Rectal smooth muscle tissue (tissue), 1 donor: ENCODE results near the gene REN.

Source experiments
- H3K27ac ChIP-seq: one replicate; pipeline ENCODE4 v1.7.0; 2013; ENCODE audit warnings: low read depth, low read length, inconsistent platforms
- H3K27me3 ChIP-seq: one replicate; pipeline ENCODE4 v1.7.0; 2013; ENCODE audit warnings: low read length; ENCODE audit not compliant: control insufficient read depth, insufficient read depth
- H3K36me3 ChIP-seq: one replicate; pipeline ENCODE4 v1.7.0; 2013; ENCODE audit warnings: low read length; ENCODE audit not compliant: control insufficient read depth, insufficient read depth
- H3K4me1 ChIP-seq: one replicate; pipeline ENCODE4 v1.7.0; 2013; ENCODE audit warnings: low read length; ENCODE audit not compliant: control insufficient read depth, insufficient read depth
- H3K4me3 ChIP-seq: one replicate; pipeline ENCODE4 v1.7.0; 2013; ENCODE audit warnings: low read length
- H3K9ac ChIP-seq: one replicate; pipeline ENCODE4 v1.7.0; 2013; ENCODE audit warnings: low read length

REN gene

DNA sequence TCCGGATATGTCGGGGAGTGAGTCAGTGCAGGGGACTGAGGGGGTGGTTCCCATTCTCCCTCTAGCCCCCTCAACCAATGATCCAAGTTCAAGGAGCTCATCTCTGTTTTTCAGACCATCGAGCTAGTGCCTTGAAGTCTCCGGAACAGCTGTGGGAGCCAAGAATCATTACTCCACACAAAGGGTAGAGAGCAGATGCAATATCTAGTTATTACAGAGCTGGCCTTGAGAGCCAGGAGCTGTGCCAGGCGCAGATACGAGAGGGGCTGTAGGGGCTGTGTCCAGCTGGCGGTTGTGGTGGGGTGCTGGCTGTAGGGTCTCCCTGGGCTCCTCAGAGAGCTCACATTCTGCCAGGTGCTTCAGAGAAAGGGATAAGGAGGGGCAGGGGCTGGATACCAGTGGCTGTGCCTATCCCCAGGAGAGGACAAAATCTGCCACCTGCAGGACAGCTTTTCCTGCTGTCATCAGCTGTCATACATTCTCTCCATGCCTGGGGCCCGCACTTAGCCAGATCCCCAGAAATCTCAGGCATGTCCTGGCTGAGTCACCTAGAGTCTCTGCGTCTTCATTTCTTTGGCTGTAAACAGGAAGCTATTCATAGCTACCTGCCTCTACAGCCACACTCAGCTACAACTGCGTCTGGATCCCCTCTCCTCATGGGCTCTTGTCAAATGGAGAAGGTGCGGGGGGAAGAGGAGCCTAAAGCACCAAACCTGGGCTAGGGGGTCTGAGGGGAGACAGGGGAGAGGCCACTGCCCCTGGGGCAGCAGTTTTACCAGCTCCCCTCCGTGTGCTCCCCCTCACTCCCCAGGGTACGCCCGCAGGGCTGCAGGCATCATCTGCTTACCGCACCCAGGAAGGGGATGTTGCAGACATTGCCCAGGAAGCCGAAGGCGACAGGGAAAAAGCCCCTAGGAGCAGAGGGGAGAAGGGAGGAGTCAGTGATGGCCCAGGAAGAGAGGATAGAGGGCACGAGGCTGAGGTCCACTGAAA lies 32.5 kb upstream of the REN start:
- H3K27me3 ChIP-seq = peaks cover 5% of the 10 kb centered on the region
- no peaks in the 10 kb centered on the region for H3K4me1 ChIP-seq
- H3K4me3 ChIP-seq = no peak overlapping the region
- no peaks in the 10 kb centered on the region for H3K36me3 ChIP-seq
- no peak overlapping the region for H3K27ac ChIP-seq
- no peak overlapping the region for H3K9ac ChIP-seq

DNA sequence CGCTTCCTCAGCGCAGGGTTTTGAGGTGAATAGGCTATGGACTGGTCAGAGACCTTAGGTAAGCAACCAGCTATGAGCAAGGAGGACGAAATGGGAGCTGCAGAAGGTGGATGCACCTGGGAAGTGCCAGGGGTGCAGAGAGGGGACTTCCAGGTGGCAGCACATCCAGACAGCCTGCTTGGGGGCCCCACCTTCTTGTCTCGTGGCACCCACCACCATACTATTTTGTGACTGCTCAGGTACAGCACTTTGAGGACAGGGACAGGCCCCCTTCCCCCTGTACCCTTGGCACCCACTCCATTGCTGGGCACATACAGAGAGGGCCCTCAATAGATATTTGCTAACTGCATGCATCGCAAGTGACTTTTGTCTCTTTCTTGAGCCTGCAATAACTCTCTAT lies 30.9 kb upstream of the REN start:
- H3K4me1 ChIP-seq = no peaks in the 10 kb centered on the region
- H3K9ac ChIP-seq = no peak overlapping the region
- no peak overlapping the region for H3K27ac ChIP-seq
- H3K36me3 ChIP-seq = no peaks in the 10 kb centered on the region
- H3K4me3 ChIP-seq = no peak overlapping the region
- H3K27me3 ChIP-seq = peaks cover 5% of the 10 kb centered on the region

DNA sequence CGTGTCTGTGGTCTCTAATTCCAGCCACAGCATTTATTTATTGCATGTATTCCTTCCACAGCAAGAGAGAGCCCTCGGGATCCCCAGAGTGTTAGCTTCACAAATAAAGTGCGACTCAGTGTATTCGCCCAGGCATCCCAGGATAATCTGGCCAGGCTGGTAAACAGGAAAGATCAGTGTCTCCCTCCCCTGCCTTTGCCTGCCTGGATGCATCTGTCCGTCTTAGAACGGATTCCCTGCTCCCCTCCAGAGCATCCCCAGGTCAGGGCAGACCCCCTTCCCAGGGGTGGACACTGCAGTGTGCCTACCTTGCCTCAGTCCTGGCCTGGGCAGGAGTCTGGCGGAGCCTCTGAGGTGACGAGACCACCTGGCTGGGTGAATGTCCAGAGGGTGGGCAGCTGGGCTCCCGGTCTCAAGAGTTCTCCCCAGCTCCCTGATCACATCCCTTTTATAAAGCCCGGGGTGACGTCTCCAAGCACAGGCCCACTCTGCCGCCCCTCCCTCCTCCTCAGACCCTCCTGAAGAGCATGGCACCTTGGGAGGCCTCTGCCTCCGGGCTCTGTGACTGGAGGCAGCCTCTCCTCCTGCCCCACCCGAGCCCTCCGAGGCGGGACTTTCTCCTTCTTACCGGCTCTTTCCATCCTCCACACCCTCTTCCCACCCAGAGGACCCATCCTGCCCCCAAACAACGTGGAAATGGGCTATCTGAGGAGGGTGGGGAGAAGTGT lies 30.1 kb upstream of the REN start, which contains the start of gene KISS1:
KISS1 (minus strand) TSS at position 424 of the 728 bp plus-strand sequence. CDS start 3,615 bp downstream, outside the sequence.
- Histone ChIP-seq H3K36me3 (no peaks in the 10 kb centered on the region), H3K4me3 (no peak within 1 kb of the TSS), H3K27ac (no peak within 1 kb of the TSS), H3K9ac (no peak within 1 kb of the TSS), H3K4me1 (no peaks in the 10 kb centered on the region), H3K27me3 (peaks cover 5% of the 10 kb centered on the region)

DNA sequence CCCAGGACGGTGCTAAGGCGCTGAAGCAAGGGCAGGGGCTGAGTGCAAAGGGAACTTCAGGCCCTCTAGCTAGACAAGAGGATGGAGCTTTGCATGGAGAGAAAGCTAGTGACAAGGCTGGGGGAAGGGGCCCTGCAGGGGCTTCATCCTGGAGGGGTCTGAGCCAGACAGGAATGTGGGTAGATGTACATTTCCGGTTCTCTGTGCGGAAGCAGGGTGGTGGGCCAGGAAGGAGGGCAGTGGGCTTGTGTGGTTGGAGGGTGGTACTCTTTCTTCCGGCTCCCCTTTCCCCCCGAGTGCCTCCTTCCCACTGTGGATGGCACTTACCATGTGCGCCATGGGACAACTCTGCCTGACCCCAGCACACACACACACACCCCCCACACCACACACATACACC lies 28.6 kb upstream of the REN start:
- no peak overlapping the region for H3K4me3 ChIP-seq
- no peak overlapping the region for H3K9ac ChIP-seq
- H3K27me3 ChIP-seq = peaks cover 5% of the 10 kb centered on the region
- no peaks in the 10 kb centered on the region for H3K4me1 ChIP-seq
- no peaks in the 10 kb centered on the region for H3K36me3 ChIP-seq
- H3K27ac ChIP-seq = no peak overlapping the region

DNA sequence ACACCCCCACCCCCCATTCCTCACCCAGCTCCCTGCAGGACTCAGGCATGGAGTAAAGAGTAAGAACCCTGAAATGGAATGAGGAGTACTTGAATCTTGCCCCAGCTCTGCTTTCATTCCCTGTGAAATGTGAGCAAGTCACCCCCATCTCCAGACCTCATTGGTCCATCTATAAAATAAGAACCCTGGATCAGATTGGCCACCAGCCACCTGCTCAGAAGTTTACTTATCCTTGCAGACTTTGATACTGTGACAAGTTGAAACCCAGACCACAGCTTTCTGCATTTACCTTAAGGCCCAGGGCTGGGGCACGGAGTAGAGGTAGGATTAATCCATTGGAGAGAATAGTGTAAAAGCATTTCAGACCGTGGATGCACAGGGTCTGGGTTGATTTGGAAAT lies 27.9 kb upstream of the REN start:
- Histone ChIP-seq H3K36me3 (no peaks in the 10 kb centered on the region), H3K4me1 (no peaks in the 10 kb centered on the region), H3K27me3 (peaks cover 5% of the 10 kb centered on the region), H3K9ac (no peak overlapping the region), H3K27ac (no peak overlapping the region), H3K4me3 (no peak overlapping the region)

DNA sequence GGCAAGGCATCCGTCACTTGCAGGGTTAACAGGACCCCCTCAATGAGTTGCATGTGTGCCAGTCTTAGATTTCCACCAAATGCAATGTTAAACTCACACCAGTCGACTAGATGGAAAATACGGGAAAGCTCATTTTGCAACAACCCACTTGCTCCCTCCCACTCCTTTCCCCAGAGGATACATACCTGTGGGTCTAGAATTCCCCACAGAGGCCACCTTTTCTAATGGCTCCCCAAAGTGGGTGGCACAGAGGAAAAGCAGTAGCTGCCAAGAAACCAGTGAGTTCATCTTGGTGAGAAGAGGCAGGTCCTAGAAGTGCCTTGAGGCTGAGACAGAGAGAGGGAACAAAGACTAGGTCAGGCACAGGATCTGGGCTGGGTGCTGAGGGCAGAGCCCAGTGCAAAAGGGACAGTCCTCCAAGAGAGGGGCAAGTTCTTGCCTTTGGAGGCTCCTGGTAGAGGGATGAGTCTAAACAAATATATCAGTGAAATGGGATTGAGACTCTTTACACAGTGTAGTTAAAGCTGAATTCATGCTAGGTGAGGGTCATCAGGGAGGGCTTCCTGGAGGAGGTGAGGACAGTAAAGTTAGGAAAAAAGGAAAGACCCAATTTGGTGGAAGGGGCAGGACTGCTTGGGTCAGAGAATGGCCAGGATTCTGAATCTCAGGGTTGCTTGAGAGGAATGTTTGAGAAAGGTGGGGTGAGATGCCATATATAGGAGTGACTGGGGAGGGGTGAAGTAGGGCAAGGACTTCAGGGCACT lies 26.6 kb upstream of the REN start:
- no peak overlapping the region for H3K27ac ChIP-seq
- H3K27me3 ChIP-seq = peaks cover 2% of the 10 kb centered on the region
- no peak overlapping the region for H3K9ac ChIP-seq
- H3K36me3 ChIP-seq = no peaks in the 10 kb centered on the region
- no peak overlapping the region for H3K4me3 ChIP-seq
- no peaks in the 10 kb centered on the region for H3K4me1 ChIP-seq

DNA sequence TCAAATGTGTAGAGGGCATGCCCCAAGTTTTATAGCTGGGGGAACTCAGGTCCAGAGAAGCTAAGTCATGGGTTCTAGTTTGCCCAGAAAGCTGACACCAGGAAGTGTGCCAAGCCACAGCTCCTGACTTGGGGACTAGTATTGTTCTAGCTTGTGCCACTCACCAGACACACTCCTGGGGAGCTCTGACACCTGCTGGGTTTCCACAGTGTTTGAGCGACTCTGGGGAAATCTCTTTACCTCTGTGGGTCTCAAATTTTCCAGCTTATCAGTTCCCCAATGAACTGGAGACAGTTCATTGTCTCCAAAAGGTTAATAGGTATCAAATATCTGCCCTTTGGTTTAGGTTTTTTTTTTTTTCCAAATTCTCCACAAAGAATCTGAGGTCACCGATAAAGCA lies 25.9 kb upstream of the REN start:
- Histone ChIP-seq H3K4me3 (no peak overlapping the region), H3K4me1 (no peaks in the 10 kb centered on the region), H3K9ac (no peak overlapping the region), H3K27ac (no peak overlapping the region), H3K36me3 (no peaks in the 10 kb centered on the region), H3K27me3 (peaks cover 2% of the 10 kb centered on the region)

DNA sequence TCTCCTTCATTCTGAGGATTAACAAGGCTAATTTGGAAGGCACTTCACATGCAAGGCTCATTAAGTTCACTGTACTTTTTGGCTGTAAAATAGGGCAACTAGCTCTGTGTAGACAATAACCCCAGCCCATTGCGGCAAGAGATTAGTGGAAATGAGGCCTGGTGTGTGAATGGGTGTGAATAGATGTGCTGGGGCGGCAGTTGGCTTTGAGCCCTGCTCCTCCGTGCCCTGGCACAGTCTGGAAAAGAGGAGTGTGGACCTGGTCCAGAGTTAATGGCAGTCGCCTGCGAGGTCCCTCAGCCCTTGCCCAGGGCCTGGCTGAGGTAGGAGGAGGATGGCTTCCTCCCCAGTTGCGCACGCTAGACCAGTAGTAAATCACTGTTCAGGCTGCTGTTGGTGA lies 25.3 kb upstream of the REN start:
- Histone ChIP-seq H3K4me3 (no peak overlapping the region), H3K9ac (no peak overlapping the region), H3K27me3 (peaks cover under 1% of the 10 kb centered on the region), H3K36me3 (no peaks in the 10 kb centered on the region), H3K27ac (no peak overlapping the region), H3K4me1 (no peaks in the 10 kb centered on the region)

DNA sequence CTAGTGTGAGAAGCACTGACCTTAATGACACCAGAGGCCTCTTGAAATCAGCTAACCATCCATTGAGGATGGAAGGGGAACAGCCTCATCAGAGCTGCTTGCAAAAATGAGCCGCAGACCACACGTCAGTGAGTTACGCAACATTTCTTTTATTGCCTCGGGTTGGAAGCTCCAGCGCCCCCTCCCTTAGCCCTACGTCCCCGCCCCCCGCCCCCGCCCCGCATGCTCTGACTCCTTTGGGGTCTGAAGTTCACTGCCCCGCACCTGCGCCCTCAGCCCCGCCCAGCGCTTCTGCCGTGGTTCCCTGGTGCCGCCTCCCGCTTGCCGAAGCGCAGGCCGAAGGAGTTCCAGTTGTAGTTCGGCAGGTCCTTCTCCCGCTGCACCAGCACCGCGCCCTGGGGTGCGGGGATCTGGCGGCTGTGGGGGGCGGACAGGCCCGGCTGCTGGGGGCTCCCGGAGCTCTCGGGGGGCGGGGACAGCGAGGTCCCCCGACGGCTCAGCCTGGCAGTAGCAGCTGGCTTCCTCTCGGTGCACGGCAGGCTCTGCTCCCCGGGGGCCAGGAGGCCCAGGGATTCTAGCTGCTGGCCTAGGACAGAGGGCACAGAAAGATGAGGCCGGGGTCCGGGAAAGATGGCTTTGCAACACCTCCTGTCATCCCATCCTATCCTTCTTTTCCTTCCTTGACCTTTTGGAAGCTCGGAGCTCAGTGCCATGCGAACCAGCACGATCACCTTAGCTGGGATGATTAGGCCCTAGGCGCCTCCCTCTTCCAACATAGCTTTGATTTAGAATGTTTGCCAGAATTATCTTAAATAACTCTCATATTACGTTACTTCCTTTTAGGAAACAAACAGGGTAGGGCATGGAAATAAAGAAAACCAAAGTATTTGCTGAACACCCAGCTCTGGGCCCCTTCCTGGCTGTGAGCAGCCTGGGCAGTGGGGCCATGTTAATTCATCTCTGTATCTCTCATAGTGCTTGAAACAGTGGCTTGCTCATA lies 24.4 kb upstream of the REN start:
- Histone ChIP-seq H3K27ac (no peak overlapping the region), H3K27me3 (no peaks in the 10 kb centered on the region), H3K4me3 (no peak overlapping the region), H3K36me3 (no peaks in the 10 kb centered on the region), H3K9ac (no peak overlapping the region), H3K4me1 (no peaks in the 10 kb centered on the region)

DNA sequence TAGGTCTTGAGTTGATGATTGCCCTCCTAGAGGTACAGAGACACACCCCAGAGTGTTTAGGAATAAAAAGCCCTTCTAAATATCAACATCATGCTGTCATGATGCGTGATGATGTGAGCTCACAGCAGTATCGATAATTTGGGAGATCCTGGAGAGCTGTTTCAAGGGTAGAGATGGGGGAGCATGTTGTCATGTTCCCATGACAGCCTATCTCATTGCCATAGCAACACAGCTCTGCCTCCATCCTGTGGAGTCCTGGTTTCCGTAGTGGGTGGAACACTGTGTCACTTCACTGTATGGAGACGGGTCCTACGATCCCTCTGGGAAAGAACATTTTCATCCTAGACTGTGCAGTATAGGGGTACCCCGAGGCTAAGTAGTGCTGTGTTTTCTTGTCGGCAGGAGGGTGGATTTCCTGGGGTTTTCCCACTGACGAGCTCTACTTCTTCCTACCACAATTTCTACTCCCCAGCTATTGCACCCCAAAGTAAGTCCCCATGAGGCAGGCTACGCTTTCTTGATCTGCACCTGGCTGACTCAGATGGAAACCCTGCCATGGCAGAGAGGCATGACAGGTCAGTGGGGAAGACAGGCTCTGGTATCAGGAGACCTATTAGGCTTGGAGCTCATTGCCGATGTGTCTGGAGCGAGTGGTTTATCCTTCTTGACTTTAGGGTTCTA lies 23.0 kb upstream of the REN start:
- Histone ChIP-seq H3K27me3 (no peaks in the 10 kb centered on the region), H3K36me3 (no peaks in the 10 kb centered on the region), H3K9ac (no peak overlapping the region), H3K27ac (no peak overlapping the region), H3K4me1 (no peaks in the 10 kb centered on the region), H3K4me3 (no peak overlapping the region)

DNA sequence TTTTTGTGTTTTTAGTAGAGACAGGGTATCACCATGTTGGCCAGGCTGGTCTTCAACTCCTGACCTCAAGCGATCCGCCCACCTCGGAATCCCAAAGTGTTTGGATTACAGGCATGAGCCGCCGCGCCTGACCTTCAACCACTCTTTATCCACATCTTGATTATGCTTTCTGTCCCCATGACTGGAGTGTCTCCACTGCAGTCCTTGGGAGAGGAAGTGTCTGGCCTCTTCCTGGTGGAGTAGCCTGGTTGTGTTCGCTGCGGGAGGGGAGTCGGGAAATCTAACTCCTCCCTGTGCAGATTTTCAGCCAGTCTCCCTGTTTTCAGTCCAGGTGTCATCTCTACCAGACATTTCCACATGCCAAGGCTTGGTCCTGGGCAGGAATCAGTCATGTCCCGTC lies 20.5 kb upstream of the REN start:
- H3K4me1 ChIP-seq = no peaks in the 10 kb centered on the region
- no peak overlapping the region for H3K27ac ChIP-seq
- H3K36me3 ChIP-seq = no peaks in the 10 kb centered on the region
- no peaks in the 10 kb centered on the region for H3K27me3 ChIP-seq
- no peak overlapping the region for H3K9ac ChIP-seq
- H3K4me3 ChIP-seq = no peak overlapping the region
